Endodermal cell (in vitro differentiated cells): Measurements from ENCODE around the gene ENAH. TPM values are rescaled to one million over a fixed set of nuclear protein-coding genes. Genes with fewer than 3 reads are reported as not detected.
"Not testable (repeated sequence)": the region's sequence is repeated elsewhere in the genome, so short reads cannot be mapped to it uniquely, and the experiment has no call there.

Source experiments
- DNase-seq: peaks from one replicate; pipeline ENCODE4 v3.0.0-alpha.2; 2017
- H3K27ac ChIP-seq: 2 replicates; pipeline ENCODE4 v1.5.1; 2013; ENCODE audit warnings: mild to moderate bottlenecking, low read depth, low read length, moderate library complexity
- H3K27me3 ChIP-seq: 2 replicates; pipeline ENCODE4 v1.6.1; 2013; ENCODE audit warnings: mild to moderate bottlenecking, low read length, moderate library complexity; ENCODE audit not compliant: insufficient read depth, control insufficient read depth, poor library complexity, severe bottlenecking
- H3K36me3 ChIP-seq: 2 replicates; pipeline ENCODE4 v1.7.0; 2013; ENCODE audit warnings: mild to moderate bottlenecking, low read length, moderate library complexity; ENCODE audit not compliant: control insufficient read depth, insufficient read depth
- H3K4me1 ChIP-seq: one replicate; pipeline ENCODE4 v1.7.0; 2013; ENCODE audit warnings: low read length; ENCODE audit not compliant: control insufficient read depth, insufficient read depth
- H3K4me3 ChIP-seq: 2 replicates; pipeline ENCODE4 v1.5.1; 2013; ENCODE audit warnings: mild to moderate bottlenecking, low read length, moderate library complexity
- H3K9ac ChIP-seq: 2 replicates; pipeline ENCODE4 v1.6.1; 2013; ENCODE audit warnings: mild to moderate bottlenecking, low read length, moderate library complexity; ENCODE audit not compliant: poor library complexity, severe bottlenecking; ENCODE audit errors: extremely low read depth
- H3K9me3 ChIP-seq: 2 replicates; pipeline ENCODE4 v1.6.1; 2013; ENCODE audit warnings: mild to moderate bottlenecking, low read length, moderate library complexity; ENCODE audit not compliant: control insufficient read depth
- H3K27ac Mint-ChIP-seq: 2 replicates; pipeline ENCODE4 v1.8.0; 2020; ENCODE audit warnings: mixed read lengths
- H3K27me3 Mint-ChIP-seq: 2 replicates; pipeline ENCODE4 v1.8.0; 2021; ENCODE audit warnings: mild to moderate bottlenecking, mixed read lengths; ENCODE audit not compliant: insufficient read depth
- H3K36me3 Mint-ChIP-seq: 2 replicates; pipeline ENCODE4 v1.8.0; 2020; ENCODE audit warnings: low read depth, mixed read lengths
- H3K4me1 Mint-ChIP-seq: 2 replicates; pipeline ENCODE4 v1.8.0; 2020; ENCODE audit warnings: mixed read lengths
- H3K4me3 Mint-ChIP-seq: 2 replicates; pipeline ENCODE4 v1.8.0; 2020; ENCODE audit warnings: mild to moderate bottlenecking, moderate library complexity, mixed read lengths
- H3K9me3 Mint-ChIP-seq: 2 replicates; pipeline ENCODE4 v1.8.0; 2020; ENCODE audit warnings: mild to moderate bottlenecking, mixed read lengths
- WGBS, 2 experiments: methylation state at CpG; one replicate each; pipeline versions ENCODE4 v1.1.5 to v1.1.7; 2013; ENCODE audit warnings: missing lambda C conversion rate in 2 of 2, mixed read lengths in 1 of 2; ENCODE audit not compliant: insufficient coverage in 1 of 2, insufficient read length in 1 of 2; 5-methylcytosine and 5-hydroxymethylcytosine counted together
- total RNA-seq, 2 donors: library from RNA; stranded (reverse); fragmentation: NEBNext Ultra II Directional in 1 of 2; extraction: Animal tissue kit (Norgen Biotek cat#: 25700) in 1 of 2; gene quantifications; 2 replicates in 1 of 2; 3 replicates in 1 of 2; pipeline ENCODE4 v1.2.1, GENCODE V29; 2021
- TF ChIP-seq, protein P1 (sequence below): fragments of 200-600 bp; sonication (generic); conservative IDR thresholded peaks from 2 replicates; pipeline ENCODE4 v1.5.0; 2021; ENCODE audit warnings: antibody characterized with exemption, mild to moderate bottlenecking

Gene ENAH
- total RNA-seq, 2 donors from 2014 or later = 263 to 267 TPM

DNA sequence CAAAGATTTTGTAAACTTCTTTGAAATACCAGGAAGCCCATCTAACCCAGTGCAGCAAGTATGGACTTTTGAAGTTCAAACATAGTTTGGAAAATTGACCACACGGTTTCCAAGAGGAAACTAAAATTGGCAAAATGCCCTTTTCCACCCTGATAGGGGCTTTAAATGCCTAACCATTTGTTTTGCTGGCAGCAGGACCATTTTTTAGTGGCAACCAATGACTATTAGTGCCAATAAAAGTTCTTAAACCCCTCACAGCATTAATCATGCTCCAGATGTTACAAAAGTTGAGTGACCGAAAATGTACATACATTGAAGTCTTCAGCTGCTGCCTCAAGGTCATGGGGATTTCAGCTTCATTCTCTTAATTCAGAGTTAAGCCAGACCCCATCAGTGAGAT, 46.4 kb upstream of the ENAH start:
- Mint-ChIP-seq H3K4me3 (no peak overlapping the region), H3K27ac (no peak overlapping the region), H3K27me3 (no peaks in the 10 kb centered on the region), H3K9me3 (peaks cover 5% of the 10 kb centered on the region), H3K36me3 (no peaks in the 10 kb centered on the region), H3K4me1 (peaks cover 11% of the 10 kb centered on the region)
- Histone ChIP-seq H3K4me1 (peaks cover 6% of the 10 kb centered on the region), H3K27ac (peak overlapping the region; percentile 85), H3K9me3 (peaks cover 14% of the 10 kb centered on the region), H3K36me3 (no peaks in the 10 kb centered on the region), H3K9ac (no peak overlapping the region), H3K27me3 (no peaks in the 10 kb centered on the region), H3K4me3 (no peak overlapping the region)
- DNase-seq = no peak
- TF ChIP-seq, protein P1, sequence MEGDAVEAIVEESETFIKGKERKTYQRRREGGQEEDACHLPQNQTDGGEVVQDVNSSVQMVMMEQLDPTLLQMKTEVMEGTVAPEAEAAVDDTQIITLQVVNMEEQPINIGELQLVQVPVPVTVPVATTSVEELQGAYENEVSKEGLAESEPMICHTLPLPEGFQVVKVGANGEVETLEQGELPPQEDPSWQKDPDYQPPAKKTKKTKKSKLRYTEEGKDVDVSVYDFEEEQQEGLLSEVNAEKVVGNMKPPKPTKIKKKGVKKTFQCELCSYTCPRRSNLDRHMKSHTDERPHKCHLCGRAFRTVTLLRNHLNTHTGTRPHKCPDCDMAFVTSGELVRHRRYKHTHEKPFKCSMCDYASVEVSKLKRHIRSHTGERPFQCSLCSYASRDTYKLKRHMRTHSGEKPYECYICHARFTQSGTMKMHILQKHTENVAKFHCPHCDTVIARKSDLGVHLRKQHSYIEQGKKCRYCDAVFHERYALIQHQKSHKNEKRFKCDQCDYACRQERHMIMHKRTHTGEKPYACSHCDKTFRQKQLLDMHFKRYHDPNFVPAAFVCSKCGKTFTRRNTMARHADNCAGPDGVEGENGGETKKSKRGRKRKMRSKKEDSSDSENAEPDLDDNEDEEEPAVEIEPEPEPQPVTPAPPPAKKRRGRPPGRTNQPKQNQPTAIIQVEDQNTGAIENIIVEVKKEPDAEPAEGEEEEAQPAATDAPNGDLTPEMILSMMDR = no peak
- WGBS, 2 experiments = 95 to 100% methylated on average over 2 of the region's 2 CpGs

GRCh38 chr1:225698194-225698593, 45.3 kb upstream of the ENAH start:
- H3K36me3 ChIP-seq, H3K4me3 ChIP-seq, H3K4me3 Mint-ChIP-seq, H3K9ac ChIP-seq, H3K36me3 Mint-ChIP-seq, H3K27me3 Mint-ChIP-seq, DNase-seq, H3K27ac ChIP-seq, H3K27ac Mint-ChIP-seq, H3K27me3 ChIP-seq, H3K9me3 Mint-ChIP-seq: not testable (repeated sequence)
- Histone ChIP-seq H3K4me1 (peaks cover 10% of the 10 kb centered on the region), H3K9me3 (peaks cover 14% of the 10 kb centered on the region)
- WGBS, 2 experiments = 97 to 100% methylated on average over 2 to 4 of the region's 4 CpGs
- H3K4me1 Mint-ChIP-seq = peaks cover 16% of the 10 kb centered on the region

DNA sequence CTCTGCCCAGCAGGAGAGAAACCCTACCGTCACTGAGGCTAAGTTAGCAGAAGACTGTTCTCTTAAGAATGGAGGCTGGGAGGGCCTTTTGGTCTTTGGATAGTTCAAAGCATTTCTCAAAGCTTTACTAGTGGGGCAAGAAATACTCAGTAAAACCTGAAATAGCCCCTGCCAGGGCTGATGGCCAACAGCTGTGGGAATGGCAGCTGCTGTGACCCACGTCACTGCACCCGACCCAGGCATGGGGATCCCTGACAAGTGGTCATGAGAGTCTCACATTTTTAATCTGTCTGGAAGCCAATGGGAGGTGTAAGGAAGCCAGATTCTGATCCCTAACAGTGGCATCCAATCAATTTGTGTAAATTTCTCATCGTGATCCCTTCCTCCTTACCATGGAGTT, 44.5 kb upstream of the ENAH start:
- no peak overlapping the region for H3K4me3 ChIP-seq
- DNase-seq = no peak
- Mint-ChIP-seq H3K36me3 (no peaks in the 10 kb centered on the region), H3K27me3 (no peaks in the 10 kb centered on the region), H3K9me3 (peaks cover 8% of the 10 kb centered on the region), H3K4me1 (peaks cover 16% of the 10 kb centered on the region), H3K27ac (no peak overlapping the region), H3K4me3 (no peak overlapping the region)
- no peaks in the 10 kb centered on the region for H3K27me3 ChIP-seq
- peak overlapping the region; percentile 21 for H3K27ac ChIP-seq
- H3K36me3 ChIP-seq = no peaks in the 10 kb centered on the region
- no peak overlapping the region for H3K9ac ChIP-seq
- peaks cover 14% of the 10 kb centered on the region for H3K9me3 ChIP-seq
- WGBS, 2 experiments = 91 to 93% methylated on average over 4 of the region's 4 CpGs
- peaks cover 10% of the 10 kb centered on the region for H3K4me1 ChIP-seq
- TF ChIP-seq, protein P1 = no peak
